SK-N-SH (cell line): ENCODE measurements around the gene FBXL22. TPM values are rescaled to one million over a fixed set of nuclear protein-coding genes. Genes with fewer than 3 reads are reported as not detected.

Source experiments
- CTCF ChIA-PET: fragments of 300-600, 350-600 bp; formaldehyde crosslinking; extraction: SDS; loops from one replicate; lab custom pipeline; 2021; lab: Yijun Ruan, JAX
- POLR2A ChIA-PET: fragments of 350-600 bp; sonication (Branson Sonifier 250); formaldehyde crosslinking; extraction: SDS; loops from one replicate; lab custom pipeline; 2020; ENCODE audit warnings: antibody characterized with exemption, inconsistent platforms; lab: Yijun Ruan, JAX
- DNase-seq: peaks from one replicate; pipeline ENCODE4 v3.0.0; 2012
- H2AFZ ChIP-seq: fragments of 200-600 bp; sonication (generic); 2 replicates; pipeline ENCODE4 v1.8.1; 2016; ENCODE audit warnings: antibody characterized with exemption, mild to moderate bottlenecking, low read depth
- H3F3A ChIP-seq: fragments of 200-600 bp; sonication (generic); replicated peaks from 2 replicates; pipeline ENCODE3; 2016; ENCODE audit warnings: antibody characterized with exemption, mild to moderate bottlenecking; ENCODE audit not compliant: insufficient read depth
- H3K27ac ChIP-seq, 2 experiments: fragments of 200-500 bp in 1 of 2; fragments of 200-600 bp in 1 of 2; sonication (Bioruptor generic) in 1 of 2; sonication (generic), shearing (Covaris generic) in 1 of 2; 2 replicates each; pipeline versions ENCODE4 v1.5.1 to v1.6.1; 2014 to 2016; ENCODE audit warnings: low read depth in 2 of 2, inconsistent platforms in 1 of 2, low read length in 1 of 2, mild to moderate bottlenecking in 1 of 2, mixed read lengths in 1 of 2
- H3K27me3 ChIP-seq: fragments of 200-600 bp; sonication (generic), shearing (Covaris generic); 2 replicates; pipeline ENCODE4 v1.6.1; 2016; ENCODE audit warnings: mixed run types; ENCODE audit not compliant: insufficient read depth
- H3K36me3 ChIP-seq, 2 experiments: fragments of 200-500 bp in 1 of 2; fragments of 200-600 bp in 1 of 2; sonication (Bioruptor generic) in 1 of 2; sonication (generic) in 1 of 2; replicated peaks in 1 of 2; 2 replicates each; pipeline versions ENCODE3 to v1.5.1; 2014 to 2016; ENCODE audit warnings: low read length in 1 of 2, mild to moderate bottlenecking in 1 of 2; ENCODE audit not compliant: insufficient read depth in 2 of 2, control insufficient read depth in 1 of 2
- H3K4me1 ChIP-seq, 2 experiments: fragments of 200-500 bp in 1 of 2; fragments of 200-600 bp in 1 of 2; sonication (Bioruptor generic) in 1 of 2; sonication (generic), shearing (Covaris generic) in 1 of 2; 2 replicates each; pipeline versions ENCODE4 v1.5.1 to v1.6.1; 2014 to 2016; ENCODE audit warnings: low read depth in 1 of 2, low read length in 1 of 2, mixed run types in 1 of 2; ENCODE audit not compliant: insufficient read depth in 2 of 2, control insufficient read depth in 1 of 2
- H3K4me2 ChIP-seq: fragments of 200-600 bp; sonication (generic), shearing (Covaris generic); 2 replicates; pipeline ENCODE4 v1.6.1; 2017; ENCODE audit warnings: mixed run types
- H3K4me3 ChIP-seq, 2 experiments: fragments of 200-500 bp in 1 of 2; fragments of 200-600 bp in 1 of 2; sonication (Bioruptor generic) in 1 of 2; sonication (generic), shearing (Covaris generic) in 1 of 2; 2 replicates each; pipeline versions ENCODE4 v1.5.1 to v1.8.1; 2014 to 2016; ENCODE audit warnings: low read depth in 2 of 2, inconsistent platforms in 1 of 2, low read length in 1 of 2, mild to moderate bottlenecking in 1 of 2, mixed read lengths in 1 of 2, moderate library complexity in 1 of 2
- H3K79me2 ChIP-seq: fragments of 200-600 bp; sonication (generic); 2 replicates; pipeline ENCODE4 v1.8.1; 2017; ENCODE audit warnings: mild to moderate bottlenecking; ENCODE audit not compliant: insufficient read depth
- H3K9ac ChIP-seq: fragments of 200-600 bp; sonication (generic); 2 replicates; pipeline ENCODE4 v1.6.1; 2017; ENCODE audit warnings: mixed run types
- H3K9me2 ChIP-seq: fragments of 200-600 bp; sonication (generic); 2 replicates; pipeline ENCODE4 v1.6.1; 2017; ENCODE audit warnings: mixed run types
- H3K9me3 ChIP-seq: fragments of 200-600 bp; sonication (generic); 2 replicates; pipeline ENCODE4 v1.6.1; 2017; ENCODE audit warnings: mixed run types, mild to moderate bottlenecking, moderate library complexity
- H4K20me1 ChIP-seq: fragments of 200-600 bp; sonication (generic); 2 replicates; pipeline ENCODE4 v1.6.1; 2017; ENCODE audit warnings: mild to moderate bottlenecking, mixed run types; ENCODE audit not compliant: insufficient read depth
- EP300 ChIP-seq, 2 experiments: IDR thresholded peaks; 2 replicates each; pipeline versions ENCODE4 v1.4.0 to v1.6.1; 2012; ENCODE audit warnings: borderline replicate concordance in 1 of 2, low read depth in 1 of 2, low read length in 1 of 2
- FOSL2 ChIP-seq: IDR thresholded peaks from 2 replicates; pipeline ENCODE4 v1.4.0; 2012; ENCODE audit warnings: low read depth, mild to moderate bottlenecking, moderate library complexity, borderline replicate concordance
- MAX ChIP-seq: IDR thresholded peaks from 2 replicates; pipeline ENCODE4 v1.4.0; 2012; ENCODE audit warnings: low read depth
- MXI1 ChIP-seq: IDR thresholded peaks from 2 replicates; pipeline ENCODE4 v1.6.1; 2012; ENCODE audit warnings: mild to moderate bottlenecking, low read depth, low read length, improper control_type of control experiment
- NFIC ChIP-seq: IDR thresholded peaks from 2 replicates; pipeline ENCODE4 v1.4.0; 2012; ENCODE audit warnings: borderline replicate concordance
- PBX3 ChIP-seq: IDR thresholded peaks from 2 replicates; pipeline ENCODE4; 2012
- POLR2AphosphoS5 ChIP-seq: IDR thresholded peaks from 2 replicates; pipeline ENCODE4 v1.6.1; 2012; ENCODE audit warnings: low read depth, low read length
- REST ChIP-seq: IDR thresholded peaks from 2 replicates; pipeline ENCODE4 v1.6.1; 2012; ENCODE audit warnings: mild to moderate bottlenecking, low read depth, low read length, moderate library complexity
- TCF12 ChIP-seq: IDR thresholded peaks from 2 replicates; pipeline ENCODE4 v1.4.0; 2012
- TEAD4 ChIP-seq: IDR thresholded peaks from 2 replicates; pipeline ENCODE4 v1.4.0; 2012; ENCODE audit warnings: mild to moderate bottlenecking, borderline replicate concordance; ENCODE audit not compliant: insufficient read depth
- USF1 ChIP-seq: IDR thresholded peaks from 2 replicates; pipeline ENCODE4 v1.4.0; 2012; ENCODE audit warnings: low read depth, borderline replicate concordance
- ZBTB33 ChIP-seq: IDR thresholded peaks from 2 replicates; pipeline ENCODE4 v1.4.0; 2012; ENCODE audit warnings: low read depth, borderline replicate concordance
- WGBS: methylation state at CpG from one replicate; pipeline ENCODE4 v1.1.6; 2017; ENCODE audit warnings: low lambda C conversion rate; 5-methylcytosine and 5-hydroxymethylcytosine counted together
- polyA plus RNA-seq, 3 experiments: library from polyadenylated mRNA; depleted of rRNA; stranded (reverse); fragments of >200 nt; gene quantifications; 2 replicates each; pipeline ENCODE4 v1.2.3, GENCODE V29; 2012

Gene FBXL22
- polyA plus RNA-seq, 1 of the 3 experiments (the other 2 are of a cell fraction): 0.10 TPM

- no peak overlapping the region for H3K9ac ChIP-seq
- H3K79me2 ChIP-seq: peaks cover 12% of the 10 kb centered on the region
- TF ChIP-seq FOSL2 (0 out of 2 replicates have a peak, but pooled peaks have one; percentile 29), REST (no peak), TCF12 (peak; percentile 18; the same call in 1 of the 2 replicates)
- ChIA-PET CTCF (interaction anchor here (1.2 kb wide), 1 partner anchor 64 kb away, joined by 3 read pairs; no protein-coding TSS in a partner anchor), POLR2A (interaction anchor here (0.6 kb wide), 1 partner anchor 42 kb away, joined by 3 read pairs; no protein-coding TSS in a partner anchor)
- H3F3A ChIP-seq: peaks cover 18% of the 10 kb centered on the region
- H3K27me3 ChIP-seq: no peaks in the 10 kb centered on the region
- H3K4me3 ChIP-seq: no peak overlapping the region
- no peak overlapping the region for H3K27ac ChIP-seq
- H3K36me3 ChIP-seq: peaks cover 4 to 33% of the 10 kb centered on the region in 2 experiments
- no peak for DNase-seq
- no peaks in the 10 kb centered on the region for H4K20me1 ChIP-seq
- 80% methylated on average over 1 of the region's 1 CpG for WGBS
- no peaks in the 10 kb centered on the region for H3K9me3 ChIP-seq
- peaks cover 7 to 27% of the 10 kb centered on the region in 2 experiments; a peak in 3 of 4 replicates for H3K4me1 ChIP-seq
- no peak overlapping the region for H3K4me2 ChIP-seq
- no peaks in the 10 kb centered on the region for H3K9me2 ChIP-seq
- no peak overlapping the region for H2AFZ ChIP-seq
Measured at GRCh38 chr15:63551400-63551799, 45.8 kb upstream of the FBXL22 start.

GRCh38 chr15:63553388-63553791 is 43.8 kb upstream of the FBXL22 start:
- H3K9me3 ChIP-seq: no peaks in the 10 kb centered on the region
- peak overlapping the region; percentile 27; the same call in 1 of the 2 replicates for H3K9ac ChIP-seq
- peaks cover 12% of the 10 kb centered on the region for H3K79me2 ChIP-seq
- peaks cover 13 to 51% of the 10 kb centered on the region in 2 experiments for H3K36me3 ChIP-seq
- 41% methylated on average over 3 of the region's 3 CpGs for WGBS
- ChIA-PET POLR2A (no interaction called here), CTCF (interaction anchor here (1.0 to 1.5 kb wide), 3 partner anchors 19 to 87 kb away, joined by 5 to 6 read pairs (median 5); partner anchors contain the start of gene USP3)
- no peaks in the 10 kb centered on the region for H4K20me1 ChIP-seq
- no peaks in the 10 kb centered on the region for H3K9me2 ChIP-seq
- H3K27me3 ChIP-seq: no peaks in the 10 kb centered on the region
- H3K4me3 ChIP-seq: peak overlapping the region in 1 of 2 experiments; percentile 17; a peak in 1 of 4 replicates
- TF ChIP-seq MXI1 (no peak), TCF12 (peak; percentile 50; the same call in 1 of the 2 replicates), TEAD4 (peak; percentile 40; the same call in 1 of the 2 replicates), FOSL2 (peak; percentile 24; the same call in 1 of the 2 replicates), ZBTB33 (no peak), POLR2AphosphoS5 (0 out of 2 replicates have a peak, but pooled peaks have one; percentile 20), USF1 (peak; percentile 81), EP300 (IDR thresholded peaks at IDR 0.05; ENCODE audit: borderline replicate concordance in 1 of 2, low read depth in 1 of 2, low read length in 1 of 2) (peak in 1 of 2 experiments; percentile 16; a peak in 1 of 4 replicates), MAX (peak; percentile 71; the same call in 1 of the 2 replicates), PBX3 (peak; percentile 22; the same call in 1 of the 2 replicates), NFIC (peak; percentile 70)
- peak overlapping the region; percentile 34 to 81; a peak in 3 of 4 replicates for H3K27ac ChIP-seq
- no peak overlapping the region for H2AFZ ChIP-seq
- peaks cover 7 to 27% of the 10 kb centered on the region in 2 experiments; a peak in 3 of 4 replicates for H3K4me1 ChIP-seq
- H3K4me2 ChIP-seq: peak overlapping the region; percentile 55
- no peak for DNase-seq
- peaks cover 18% of the 10 kb centered on the region for H3F3A ChIP-seq
